Skeletal muscle tissue (tissue), 4 donors: ENCODE measurements around the gene CKS1B. TPM values are rescaled to one million over a fixed set of nuclear protein-coding genes. Genes with fewer than 3 reads are reported as not detected.

Experiments
- H3K27ac ChIP-seq: one replicate; pipeline ENCODE4 v1.7.0; 2013; ENCODE audit warnings: mild to moderate bottlenecking, low read depth, low read length, inconsistent platforms
- H3K27me3 ChIP-seq, 3 donors: one replicate each; pipeline ENCODE4 v1.7.0; 2013; ENCODE audit warnings: low read length in 3 of 3; ENCODE audit not compliant: control insufficient read depth in 3 of 3, insufficient read depth in 3 of 3
- H3K36me3 ChIP-seq, 3 donors: one replicate each; pipeline ENCODE4 v1.7.0; 2013; ENCODE audit warnings: low read length in 3 of 3; ENCODE audit not compliant: control insufficient read depth in 3 of 3, insufficient read depth in 3 of 3
- H3K4me1 ChIP-seq, 3 donors: one replicate each; pipeline ENCODE4 v1.7.0; 2013; ENCODE audit warnings: low read length in 3 of 3, mild to moderate bottlenecking in 3 of 3; ENCODE audit not compliant: control insufficient read depth in 3 of 3, insufficient read depth in 3 of 3
- H3K4me3 ChIP-seq, 3 donors: one replicate each; pipeline ENCODE4 v1.7.0; 2013; ENCODE audit warnings: low read length in 3 of 3
- H3K9ac ChIP-seq, 3 donors: one replicate each; pipeline ENCODE4 v1.7.0; 2013; ENCODE audit warnings: low read length in 3 of 3, mild to moderate bottlenecking in 3 of 3, moderate library complexity in 2 of 3, low read depth in 1 of 3
- H3K9me3 ChIP-seq, 3 donors: one replicate each; pipeline ENCODE4 v1.7.0; 2013; ENCODE audit warnings: low read length in 3 of 3; ENCODE audit not compliant: control insufficient read depth in 3 of 3
- total RNA-seq: library from RNA; depleted of rRNA; stranded (reverse); fragments of >200 nt; gene quantifications from one replicate; pipeline ENCODE4 v1.2.3, GENCODE V29; 2014
- donor health status: Osteomylitis.

Gene CKS1B
- total RNA-seq, 1 donor from 2014 or later: 31.8 TPM

GRCh38 chr1:155017946-155018316 lies 43.5 kb downstream of the CKS1B start:
- H3K4me3 ChIP-seq: peak overlapping the region; percentile 48 to 74 (median 73)
- H3K27ac ChIP-seq: peak overlapping the region; percentile 91
- no peaks in the 10 kb centered on the region for H3K27me3 ChIP-seq
- peak overlapping the region; percentile 46 to 80 (median 51) for H3K9ac ChIP-seq
- no peaks in the 10 kb centered on the region for H3K9me3 ChIP-seq
- H3K36me3 ChIP-seq: peaks cover 12 to 21% (median 13%) of the 10 kb centered on the region in 3 donors
- H3K4me1 ChIP-seq: peaks cover 19 to 36% (median 23%) of the 10 kb centered on the region in 3 donors

- H3K9me3 ChIP-seq: no peaks in the 10 kb centered on the region
- peaks cover 11 to 20% (median 13%) of the 10 kb centered on the region in 3 donors for H3K36me3 ChIP-seq
- H3K27ac ChIP-seq: no peak overlapping the region
- H3K27me3 ChIP-seq: no peaks in the 10 kb centered on the region
- no peak overlapping the region for H3K9ac ChIP-seq
- H3K4me1 ChIP-seq: peaks cover 14 to 31% (median 18%) of the 10 kb centered on the region in 3 donors
- no peak overlapping the region for H3K4me3 ChIP-seq
Observed at GRCh38 chr1:155018617-155019348, 44.3 kb downstream of the CKS1B start.

GRCh38 chr1:155019377-155020245 lies 45.1 kb downstream of the CKS1B start:
- Histone ChIP-seq H3K27ac (no peak overlapping the region), H3K4me3 (no peak overlapping the region), H3K4me1 (peaks cover 14 to 31% (median 15%) of the 10 kb centered on the region in 3 donors), H3K27me3 (no peaks in the 10 kb centered on the region), H3K9ac (no peak overlapping the region), H3K9me3 (no peaks in the 10 kb centered on the region), H3K36me3 (peaks cover 3 to 16% (median 13%) of the 10 kb centered on the region in 3 donors)

GRCh38 chr1:155022136-155022926 lies 47.9 kb downstream of the CKS1B start:
- H3K4me3 ChIP-seq: no peak overlapping the region
- H3K4me1 ChIP-seq: peaks cover 6 to 16% (median 7%) of the 10 kb centered on the region in 3 donors
- no peaks in the 10 kb centered on the region for H3K36me3 ChIP-seq
- peak overlapping the region in 1 of 3 donors; percentile 35 for H3K9ac ChIP-seq
- H3K9me3 ChIP-seq: no peaks in the 10 kb centered on the region
- no peaks in the 10 kb centered on the region for H3K27me3 ChIP-seq
- no peak overlapping the region for H3K27ac ChIP-seq

- H3K4me3 ChIP-seq: no peak overlapping the region
- no peaks in the 10 kb centered on the region for H3K27me3 ChIP-seq
- no peaks in the 10 kb centered on the region for H3K9me3 ChIP-seq
- H3K4me1 ChIP-seq: peaks cover 2 to 10% (median 3%) of the 10 kb centered on the region in 3 donors
- no peak overlapping the region for H3K27ac ChIP-seq
- H3K9ac ChIP-seq: peak overlapping the region in 1 of 3 donors; percentile 35
- H3K36me3 ChIP-seq: no peaks in the 10 kb centered on the region
Observed at GRCh38 chr1:155022927-155023236, 48.4 kb downstream of the CKS1B start.

- Histone ChIP-seq H3K4me1 (peaks cover 0 to 4% (median 0%) of the 10 kb centered on the region in 3 donors), H3K9ac (no peak overlapping the region), H3K4me3 (no peak overlapping the region), H3K9me3 (no peaks in the 10 kb centered on the region), H3K27me3 (no peaks in the 10 kb centered on the region), H3K27ac (no peak overlapping the region), H3K36me3 (no peaks in the 10 kb centered on the region)
Observed at GRCh38 chr1:155023627-155024026, 49.1 kb downstream of the CKS1B start.

GRCh38 chr1:155024315-155024714 lies 49.8 kb downstream of the CKS1B start:
- Histone ChIP-seq H3K4me3 (no peak overlapping the region), H3K9me3 (no peaks in the 10 kb centered on the region), H3K9ac (no peak overlapping the region), H3K27me3 (no peaks in the 10 kb centered on the region), H3K27ac (no peak overlapping the region), H3K4me1 (no peaks in the 10 kb centered on the region), H3K36me3 (no peaks in the 10 kb centered on the region)

- no peak overlapping the region for H3K4me3 ChIP-seq
- no peaks in the 10 kb centered on the region for H3K9me3 ChIP-seq
- H3K4me1 ChIP-seq: no peaks in the 10 kb centered on the region
- no peak overlapping the region for H3K27ac ChIP-seq
- H3K27me3 ChIP-seq: no peaks in the 10 kb centered on the region
- no peak overlapping the region for H3K9ac ChIP-seq
- H3K36me3 ChIP-seq: no peaks in the 10 kb centered on the region
Observed at GRCh38 chr1:155026154-155026553, 51.7 kb downstream of the CKS1B start.

GRCh38 chr1:155026588-155026987 lies 52.1 kb downstream of the CKS1B start:
- Histone ChIP-seq H3K9me3 (no peaks in the 10 kb centered on the region), H3K9ac (no peak overlapping the region), H3K36me3 (no peaks in the 10 kb centered on the region), H3K27ac (no peak overlapping the region), H3K4me1 (no peaks in the 10 kb centered on the region), H3K4me3 (no peak overlapping the region), H3K27me3 (no peaks in the 10 kb centered on the region)
